K562 (cell line): ENCODE data around the gene NUP210.

Source experiments
- TF ChIP-seq, protein P1 (sequence below), 3 experiments: IDR thresholded peaks in 2 of 3; conservative IDR thresholded peaks in 1 of 3; 2 replicates each; pipeline ENCODE4 v1.5.1; 2011 to 2012; ENCODE audit warnings: low read length in 3 of 3, mild to moderate bottlenecking in 3 of 3, control low read depth in 2 of 3, improper control_type of control experiment in 1 of 3, inconsistent platforms in 1 of 3, low read depth in 1 of 3, mixed read lengths in 1 of 3, moderate library complexity in 1 of 3; ENCODE audit not compliant: insufficient read depth in 2 of 3
- TF ChIP-seq, protein P2 (sequence below), 2 experiments: fragments of 450-650 bp; formaldehyde crosslinking in 1 of 2; IDR thresholded peaks; 2 replicates each; pipeline versions ENCODE4 v1.4.0 to v1.6.1; 2014 to 2020; ENCODE audit warnings: mild to moderate bottlenecking in 2 of 2, borderline replicate concordance in 1 of 2, low read depth in 1 of 2

DNA sequence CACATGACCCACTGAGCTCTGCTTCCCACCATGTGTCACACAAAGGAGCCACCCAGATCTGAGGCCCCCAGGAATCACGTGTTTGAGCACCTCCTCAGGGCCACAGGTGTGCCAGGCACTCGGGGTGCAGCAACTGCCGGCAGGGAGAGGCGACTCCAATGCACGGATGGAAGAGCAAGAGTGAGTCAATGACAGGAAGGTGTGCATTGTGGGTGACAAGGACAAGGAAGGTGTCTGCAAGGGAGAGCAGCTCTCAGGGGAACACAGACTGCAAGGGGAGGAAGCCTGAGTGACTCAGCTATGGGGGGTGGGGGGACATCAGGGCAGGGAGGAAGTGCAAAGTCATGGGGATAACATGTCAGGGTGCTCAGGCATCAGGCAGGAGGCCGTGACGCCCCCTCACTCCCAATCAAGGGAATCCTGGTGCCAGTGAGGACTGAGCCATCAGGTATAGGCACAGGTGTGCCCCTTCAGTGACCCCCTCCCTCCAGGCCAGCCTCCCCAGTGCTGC lies 67.4 kb downstream of the NUP210 start:
- TF ChIP-seq, protein P1, sequence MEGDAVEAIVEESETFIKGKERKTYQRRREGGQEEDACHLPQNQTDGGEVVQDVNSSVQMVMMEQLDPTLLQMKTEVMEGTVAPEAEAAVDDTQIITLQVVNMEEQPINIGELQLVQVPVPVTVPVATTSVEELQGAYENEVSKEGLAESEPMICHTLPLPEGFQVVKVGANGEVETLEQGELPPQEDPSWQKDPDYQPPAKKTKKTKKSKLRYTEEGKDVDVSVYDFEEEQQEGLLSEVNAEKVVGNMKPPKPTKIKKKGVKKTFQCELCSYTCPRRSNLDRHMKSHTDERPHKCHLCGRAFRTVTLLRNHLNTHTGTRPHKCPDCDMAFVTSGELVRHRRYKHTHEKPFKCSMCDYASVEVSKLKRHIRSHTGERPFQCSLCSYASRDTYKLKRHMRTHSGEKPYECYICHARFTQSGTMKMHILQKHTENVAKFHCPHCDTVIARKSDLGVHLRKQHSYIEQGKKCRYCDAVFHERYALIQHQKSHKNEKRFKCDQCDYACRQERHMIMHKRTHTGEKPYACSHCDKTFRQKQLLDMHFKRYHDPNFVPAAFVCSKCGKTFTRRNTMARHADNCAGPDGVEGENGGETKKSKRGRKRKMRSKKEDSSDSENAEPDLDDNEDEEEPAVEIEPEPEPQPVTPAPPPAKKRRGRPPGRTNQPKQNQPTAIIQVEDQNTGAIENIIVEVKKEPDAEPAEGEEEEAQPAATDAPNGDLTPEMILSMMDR (IDR thresholded peaks at IDR 0.05 in 2 of 3, conservative IDR thresholded peaks at IDR 0.05 in 1 of 3; ENCODE audit: insufficient read depth in 2 of 3, low read depth in 1 of 3, low read length in 3 of 3) = no peak
- TF ChIP-seq, protein P2, sequence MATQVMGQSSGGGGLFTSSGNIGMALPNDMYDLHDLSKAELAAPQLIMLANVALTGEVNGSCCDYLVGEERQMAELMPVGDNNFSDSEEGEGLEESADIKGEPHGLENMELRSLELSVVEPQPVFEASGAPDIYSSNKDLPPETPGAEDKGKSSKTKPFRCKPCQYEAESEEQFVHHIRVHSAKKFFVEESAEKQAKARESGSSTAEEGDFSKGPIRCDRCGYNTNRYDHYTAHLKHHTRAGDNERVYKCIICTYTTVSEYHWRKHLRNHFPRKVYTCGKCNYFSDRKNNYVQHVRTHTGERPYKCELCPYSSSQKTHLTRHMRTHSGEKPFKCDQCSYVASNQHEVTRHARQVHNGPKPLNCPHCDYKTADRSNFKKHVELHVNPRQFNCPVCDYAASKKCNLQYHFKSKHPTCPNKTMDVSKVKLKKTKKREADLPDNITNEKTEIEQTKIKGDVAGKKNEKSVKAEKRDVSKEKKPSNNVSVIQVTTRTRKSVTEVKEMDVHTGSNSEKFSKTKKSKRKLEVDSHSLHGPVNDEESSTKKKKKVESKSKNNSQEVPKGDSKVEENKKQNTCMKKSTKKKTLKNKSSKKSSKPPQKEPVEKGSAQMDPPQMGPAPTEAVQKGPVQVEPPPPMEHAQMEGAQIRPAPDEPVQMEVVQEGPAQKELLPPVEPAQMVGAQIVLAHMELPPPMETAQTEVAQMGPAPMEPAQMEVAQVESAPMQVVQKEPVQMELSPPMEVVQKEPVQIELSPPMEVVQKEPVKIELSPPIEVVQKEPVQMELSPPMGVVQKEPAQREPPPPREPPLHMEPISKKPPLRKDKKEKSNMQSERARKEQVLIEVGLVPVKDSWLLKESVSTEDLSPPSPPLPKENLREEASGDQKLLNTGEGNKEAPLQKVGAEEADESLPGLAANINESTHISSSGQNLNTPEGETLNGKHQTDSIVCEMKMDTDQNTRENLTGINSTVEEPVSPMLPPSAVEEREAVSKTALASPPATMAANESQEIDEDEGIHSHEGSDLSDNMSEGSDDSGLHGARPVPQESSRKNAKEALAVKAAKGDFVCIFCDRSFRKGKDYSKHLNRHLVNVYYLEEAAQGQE (IDR thresholded peaks at IDR 0.05; ENCODE audit: borderline replicate concordance) = no peak
- TF ChIP-seq, protein P2 (CRISPR knock-in tag; IDR thresholded peaks at IDR 0.05; ENCODE audit: low read depth) = no peak
